Colonic mucosa (tissue), 4 donors: Measurements from ENCODE around the gene KIF13A. TPM values are rescaled to one million over a fixed set of nuclear protein-coding genes. Genes with fewer than 3 reads are reported as not detected.

Experiments
- DNase-seq: peaks from one replicate; pipeline ENCODE4 v3.0.0-alpha.2; 2020
- H3K27ac ChIP-seq: fragments of 200-600 bp; one replicate; pipeline ENCODE4 v1.8.0; 2021
- H3K27me3 ChIP-seq: fragments of 200-600 bp; one replicate; pipeline ENCODE4 v1.8.0; 2021
- H3K36me3 ChIP-seq: fragments of 200-600 bp; one replicate; pipeline ENCODE4 v1.8.0; 2021
- H3K4me1 ChIP-seq: fragments of 200-600 bp; one replicate; pipeline ENCODE4 v1.8.0; 2021; ENCODE audit warnings: mild to moderate bottlenecking
- H3K4me3 ChIP-seq: fragments of 200-600 bp; one replicate; pipeline ENCODE4 v1.8.0; 2021
- H3K9ac ChIP-seq, 2 donors: one replicate each; pipeline ENCODE4 v1.7.0; 2013; ENCODE audit warnings: control low read depth in 2 of 2, low read depth in 2 of 2, low read length in 2 of 2
- H3K9me3 ChIP-seq: fragments of 200-600 bp; one replicate; pipeline ENCODE4 v1.8.0; 2021
- CTCF ChIP-seq: fragments of 200-600 bp; IDR thresholded peaks from one replicate; pipeline ENCODE4 v1.8.0; 2022; ENCODE audit warnings: antibody characterized with exemption, mild to moderate bottlenecking
- intact Hi-C: fragments of 100-400 bp; cut with DNase I; formaldehyde crosslinking; loops from one replicate; pipeline ENCODE4 v1.14.1; 2022
- total RNA-seq, 2 donors: library from RNA; stranded (reverse); fragmentation: NEBNext Ultra II Directional in 1 of 2; extraction: Animal tissue kit (Norgen Biotek cat#: 25700) in 1 of 2; gene quantifications; one replicate each; pipeline ENCODE4 v1.2.1, GENCODE V29; 2021
- donor health status: healthy.
- donor health status: DM: no; HTN: no; CAD: no.
- donor health status: DM: no; HTN: no; CAD: no.

Gene KIF13A
- total RNA-seq, 2 donors from 2014 or later, result 43.7 to 54.0 TPM

- no peak for DNase-seq
- intact Hi-C loops, result no loop called here
- Histone ChIP-seq H3K9me3 (no peaks in the 10 kb centered on the region), H3K36me3 (no peaks in the 10 kb centered on the region), H3K4me3 (no peak overlapping the region), H3K9ac (no peak overlapping the region), H3K4me1 (no peaks in the 10 kb centered on the region), H3K27ac (no peak overlapping the region), H3K27me3 (no peaks in the 10 kb centered on the region)
- no peak for TF ChIP-seq CTCF
These were observed 151.1 kb downstream of the KIF13A start for GRCh38 chr6:17836293-17836692.

- Histone ChIP-seq H3K36me3 (no peaks in the 10 kb centered on the region), H3K4me3 (no peak overlapping the region), H3K4me1 (no peaks in the 10 kb centered on the region), H3K27me3 (no peaks in the 10 kb centered on the region), H3K9ac (no peak overlapping the region), H3K27ac (no peak overlapping the region), H3K9me3 (no peaks in the 10 kb centered on the region)
- no peak for DNase-seq
- intact Hi-C loops, result no loop called here
- TF ChIP-seq CTCF, result no peak
These were observed 151.7 kb downstream of the KIF13A start for GRCh38 chr6:17835784-17836183.

GRCh38 chr6:17831135-17831534, 156.3 kb downstream of the KIF13A start:
- H3K27me3 ChIP-seq, result no peaks in the 10 kb centered on the region
- no peaks in the 10 kb centered on the region for H3K9me3 ChIP-seq
- H3K4me3 ChIP-seq, result no peak overlapping the region
- intact Hi-C loops, result no loop called here
- H3K9ac ChIP-seq, result no peak overlapping the region
- H3K4me1 ChIP-seq, result no peaks in the 10 kb centered on the region
- no peaks in the 10 kb centered on the region for H3K36me3 ChIP-seq
- TF ChIP-seq CTCF, result no peak
- H3K27ac ChIP-seq, result no peak overlapping the region
- no peak for DNase-seq

- Histone ChIP-seq H3K4me3 (no peak overlapping the region), H3K27me3 (no peaks in the 10 kb centered on the region), H3K9ac (no peak overlapping the region), H3K36me3 (no peaks in the 10 kb centered on the region), H3K27ac (no peak overlapping the region), H3K9me3 (no peaks in the 10 kb centered on the region), H3K4me1 (no peaks in the 10 kb centered on the region)
- no peak for DNase-seq
- intact Hi-C loops, result no loop called here
- TF ChIP-seq CTCF, result no peak
These were observed 157.5 kb downstream of the KIF13A start for GRCh38 chr6:17829905-17830304.

- no peak overlapping the region for H3K4me3 ChIP-seq
- no peak for TF ChIP-seq CTCF
- H3K27me3 ChIP-seq, result no peaks in the 10 kb centered on the region
- no peaks in the 10 kb centered on the region for H3K4me1 ChIP-seq
- H3K9ac ChIP-seq, result no peak overlapping the region
- H3K27ac ChIP-seq, result no peak overlapping the region
- intact Hi-C loops, result no loop called here
- DNase-seq, result no peak
- H3K36me3 ChIP-seq, result no peaks in the 10 kb centered on the region
- no peaks in the 10 kb centered on the region for H3K9me3 ChIP-seq
These were observed 159.3 kb downstream of the KIF13A start for GRCh38 chr6:17828149-17828548.

GRCh38 chr6:17826301-17826700, 161.1 kb downstream of the KIF13A start:
- no peak overlapping the region for H3K9ac ChIP-seq
- no peak for TF ChIP-seq CTCF
- H3K27me3 ChIP-seq, result no peaks in the 10 kb centered on the region
- no peaks in the 10 kb centered on the region for H3K36me3 ChIP-seq
- intact Hi-C loops, result no loop called here
- DNase-seq, result no peak
- no peaks in the 10 kb centered on the region for H3K4me1 ChIP-seq
- H3K4me3 ChIP-seq, result no peak overlapping the region
- H3K9me3 ChIP-seq, result no peaks in the 10 kb centered on the region
- no peak overlapping the region for H3K27ac ChIP-seq
